ENCODE measurements around the gene CCDC159. TPM values are rescaled to one million over a fixed set of nuclear protein-coding genes. Genes with fewer than 3 reads are reported as not detected.

Gene CCDC159
- total RNA-seq, result 12.6 and 12.7 TPM in 2 replicates

GRCh38 chr19:11346104-11346940 lies at the start of gene CCDC159, which contains the start of gene TMEM205:
Gene CCDC159 (plus strand): TSS chr19:11346519. CDS start chr19:11346607, 88 bp downstream.
Gene TMEM205 (minus strand): TSS chr19:11346268. CDS start chr19:11345619, 649 bp downstream.

GRCh38 chr19:11339254-11340098 lies 6.8 kb upstream of the CCDC159 start, which contains the start of gene RAB3D:
Gene RAB3D (minus strand): TSS chr19:11339657. CDS start chr19:11337399, 2,258 bp downstream.

GRCh38 chr19:11355160-11356073 lies 9.1 kb downstream of the CCDC159 start, which contains the start of gene PLPPR2:
Gene PLPPR2 (plus strand): TSS chr19:11355432. CDS start chr19:11357674, 2,242 bp downstream.

GRCh38 chr19:11374433-11375142 lies 28.3 kb downstream of the CCDC159 start, which contains the start of gene SWSAP1:
Gene SWSAP1 (plus strand): TSS chr19:11374666. CDS start chr19:11374681, 15 bp downstream.

Other genes with a start within 250 kb of the CCDC159 start
- gene SPC24, start 190.7 kb upstream of the CCDC159 start, total RNA-seq, result 78.5 and 86.5 TPM in 2 replicates
- gene KANK2, start 149.0 kb upstream of the CCDC159 start, total RNA-seq, result 294 and 298 TPM in 2 replicates
- not detected in 2 replicates for gene ANGPTL8, start 106.9 kb upstream of the CCDC159 start, total RNA-seq
- gene DOCK6, start 84.0 kb upstream of the CCDC159 start, total RNA-seq, result 25.2 and 26.8 TPM in 2 replicates
- gene TSPAN16, start 50.4 kb upstream of the CCDC159 start, total RNA-seq, result not detected in 2 replicates
- gene RAB3D, start 6.9 kb upstream of the CCDC159 start, total RNA-seq, result 6.6 and 9.0 TPM in 2 replicates
- gene TMEM205, start 251 bp upstream of the CCDC159 start, total RNA-seq, result 181 and 221 TPM in 2 replicates
- 21.4 and 33.2 TPM in 2 replicates for gene PLPPR2, start 8.9 kb downstream of the CCDC159 start, total RNA-seq
- gene SWSAP1, start 28.1 kb downstream of the CCDC159 start, total RNA-seq, result 1.7 and 2.5 TPM in 2 replicates
- gene EPOR, start 37.8 kb downstream of the CCDC159 start, total RNA-seq, result 9.0 and 13.8 TPM in 2 replicates
- gene RGL3, start 72.8 kb downstream of the CCDC159 start, total RNA-seq, result not detected in 2 replicates
- under 0.01 and 0.89 TPM in 2 replicates for gene ODAD3, start 88.6 kb downstream of the CCDC159 start, total RNA-seq
- 183 and 227 TPM in 2 replicates for gene PRKCSH, start 89.1 kb downstream of the CCDC159 start, total RNA-seq
- gene ELAVL3, start 134.5 kb downstream of the CCDC159 start, total RNA-seq, result not detected in 2 replicates
- 3.2 and 7.8 TPM in 2 replicates for gene ZNF653, start 159.3 kb downstream of the CCDC159 start, total RNA-seq
- gene ECSIT, start 182.6 kb downstream of the CCDC159 start, total RNA-seq, result 43.2 and 46.1 TPM in 2 replicates
- 5.5 and 10.3 TPM in 2 replicates for gene CNN1, start 192.3 kb downstream of the CCDC159 start, total RNA-seq
- 46.3 and 65.7 TPM in 2 replicates for gene ELOF1, start 212.7 kb downstream of the CCDC159 start, total RNA-seq
- gene ACP5, start 231.1 kb downstream of the CCDC159 start, total RNA-seq, result not detected in 2 replicates

Measured in myometrial cell (primary cell).